Measurements from ENCODE around the gene SDK1.

The SDK1 gene

GRCh38 chr7:3678314-3678810 lies 377.3 kb downstream of the SDK1 start:
- Histone ChIP-seq H3K18ac (ENCODE audit: low read length) (no peak overlapping the region), H4K8ac (ENCODE audit: low read depth, low read length) (no peak overlapping the region), H3K4me3 (ENCODE audit: low read length in 2 of 2) (no peak overlapping the region), H2BK12ac (ENCODE audit: low read length) (no peak overlapping the region), H3K4ac (ENCODE audit: low read length) (no peak overlapping the region), H2BK5ac (ENCODE audit: low read length) (no peak overlapping the region), H2BK15ac (ENCODE audit: low read length) (no peak overlapping the region), H3K36me3 (replicated peaks in 1 of 2; ENCODE audit: control insufficient read depth in 2 of 2, insufficient read depth in 2 of 2, low read length in 2 of 2) (no peaks in the 10 kb centered on the region), H3K9me3 (replicated peaks in 1 of 2; ENCODE audit: control insufficient read depth in 2 of 2, insufficient read depth in 1 of 2, low read depth in 1 of 2, low read length in 2 of 2) (no peaks in the 10 kb centered on the region), H3K23ac (ENCODE audit: low read depth, low read length, poor library complexity) (no peak overlapping the region), H3K9ac (ENCODE audit: low read depth, low read length, poor library complexity) (no peak overlapping the region), H2BK120ac (ENCODE audit: low read depth, low read length) (no peak overlapping the region), H3K27ac (replicated peaks; ENCODE audit: low read length) (no peak overlapping the region), H2AK5ac (ENCODE audit: low read depth, low read length) (no peak overlapping the region), H3K27me3 (ENCODE audit: control insufficient read depth in 3 of 3, insufficient read depth in 3 of 3, low read depth in 1 of 3, low read length in 3 of 3) (no peaks in the 10 kb centered on the region), H4K91ac (ENCODE audit: low read depth, low read length, poor library complexity) (no peak overlapping the region), H3K4me2 (ENCODE audit: insufficient read depth, low read length, poor library complexity, severe bottlenecking) (no peak overlapping the region), H3K79me1 (ENCODE audit: low read depth, low read length) (no peaks in the 10 kb centered on the region), H3K14ac (ENCODE audit: low read length) (no peak overlapping the region), H2AFZ (ENCODE audit: low read length) (no peak overlapping the region), H3K4me1 (ENCODE audit: control insufficient read depth in 2 of 2, insufficient read depth in 1 of 2, low read depth in 1 of 2, low read length in 2 of 2) (peaks cover 0 to under 1% of the 10 kb centered on the region in 2 donors)
- DNase-seq (ENCODE audit: low spot score) = no peak
- WGBS, 2 donors (ENCODE audit: extremely low coverage in 2 of 2, insufficient read length in 2 of 2, insufficient replicate concordance in 1 of 2) = no CpG with 5 or more reads among the region's 4 CpGs

- Histone ChIP-seq H4K8ac (ENCODE audit: low read depth, low read length) (no peak overlapping the region), H3K4me2 (ENCODE audit: insufficient read depth, low read length, poor library complexity, severe bottlenecking) (no peak overlapping the region), H4K91ac (ENCODE audit: low read depth, low read length, poor library complexity) (no peak overlapping the region), H2AFZ (ENCODE audit: low read length) (no peak overlapping the region), H3K23ac (ENCODE audit: low read depth, low read length, poor library complexity) (no peak overlapping the region), H2BK15ac (ENCODE audit: low read length) (no peak overlapping the region), H3K18ac (ENCODE audit: low read length) (no peak overlapping the region), H3K79me1 (ENCODE audit: low read depth, low read length) (no peaks in the 10 kb centered on the region), H2BK5ac (ENCODE audit: low read length) (no peak overlapping the region), H3K4me1 (ENCODE audit: control insufficient read depth in 2 of 2, insufficient read depth in 1 of 2, low read depth in 1 of 2, low read length in 2 of 2) (peaks cover 0 to 3% of the 10 kb centered on the region in 2 donors), H3K9ac (ENCODE audit: low read depth, low read length, poor library complexity) (no peak overlapping the region), H3K36me3 (replicated peaks in 1 of 2; ENCODE audit: control insufficient read depth in 2 of 2, insufficient read depth in 2 of 2, low read length in 2 of 2) (no peaks in the 10 kb centered on the region), H3K27ac (replicated peaks; ENCODE audit: low read length) (no peak overlapping the region), H3K27me3 (ENCODE audit: control insufficient read depth in 3 of 3, insufficient read depth in 3 of 3, low read depth in 1 of 3, low read length in 3 of 3) (no peaks in the 10 kb centered on the region), H3K9me3 (replicated peaks in 1 of 2; ENCODE audit: control insufficient read depth in 2 of 2, insufficient read depth in 1 of 2, low read depth in 1 of 2, low read length in 2 of 2) (no peaks in the 10 kb centered on the region), H2BK120ac (ENCODE audit: low read depth, low read length) (no peak overlapping the region), H2AK5ac (ENCODE audit: low read depth, low read length) (no peak overlapping the region), H2BK12ac (ENCODE audit: low read length) (no peak overlapping the region), H3K4me3 (ENCODE audit: low read length in 2 of 2) (no peak overlapping the region), H3K4ac (ENCODE audit: low read length) (no peak overlapping the region), H3K14ac (ENCODE audit: low read length) (no peak overlapping the region)
- DNase-seq (ENCODE audit: low spot score) = no peak
- no CpG with 5 or more reads among the region's 10 CpGs for WGBS, 2 donors (ENCODE audit: extremely low coverage in 2 of 2, insufficient read length in 2 of 2, insufficient replicate concordance in 1 of 2)
These were observed 381.1 kb downstream of the SDK1 start for GRCh38 chr7:3682028-3682710.

- H2AK5ac ChIP-seq (ENCODE audit: low read depth, low read length) = no peak overlapping the region
- H2BK120ac ChIP-seq (ENCODE audit: low read depth, low read length) = no peak overlapping the region
- no CpG with 5 or more reads among the region's 12 CpGs for WGBS, 2 donors (ENCODE audit: extremely low coverage in 2 of 2, insufficient read length in 2 of 2, insufficient replicate concordance in 1 of 2)
- H3K27me3 ChIP-seq (ENCODE audit: control insufficient read depth in 3 of 3, insufficient read depth in 3 of 3, low read depth in 1 of 3, low read length in 3 of 3) = no peaks in the 10 kb centered on the region
- H3K27ac ChIP-seq (replicated peaks; ENCODE audit: low read length) = no peak overlapping the region
- H2BK5ac ChIP-seq (ENCODE audit: low read length) = no peak overlapping the region
- DNase-seq (ENCODE audit: low spot score) = no peak
- no peak overlapping the region for H3K4me3 ChIP-seq (ENCODE audit: low read length in 2 of 2)
- peaks cover 0 to 3% of the 10 kb centered on the region in 2 donors for H3K4me1 ChIP-seq (ENCODE audit: control insufficient read depth in 2 of 2, insufficient read depth in 1 of 2, low read depth in 1 of 2, low read length in 2 of 2)
- H3K4me2 ChIP-seq (ENCODE audit: insufficient read depth, low read length, poor library complexity, severe bottlenecking) = no peak overlapping the region
- H4K8ac ChIP-seq (ENCODE audit: low read depth, low read length) = no peak overlapping the region
- no peak overlapping the region for H2BK15ac ChIP-seq (ENCODE audit: low read length)
- H3K4ac ChIP-seq (ENCODE audit: low read length) = no peak overlapping the region
- H3K79me1 ChIP-seq (ENCODE audit: low read depth, low read length) = no peaks in the 10 kb centered on the region
- no peak overlapping the region for H3K23ac ChIP-seq (ENCODE audit: low read depth, low read length, poor library complexity)
- H4K91ac ChIP-seq (ENCODE audit: low read depth, low read length, poor library complexity) = no peak overlapping the region
- no peak overlapping the region for H2AFZ ChIP-seq (ENCODE audit: low read length)
- no peak overlapping the region for H3K9ac ChIP-seq (ENCODE audit: low read depth, low read length, poor library complexity)
- H3K14ac ChIP-seq (ENCODE audit: low read length) = no peak overlapping the region
- H3K18ac ChIP-seq (ENCODE audit: low read length) = peak overlapping the region; percentile 29
- H3K36me3 ChIP-seq (replicated peaks in 1 of 2; ENCODE audit: control insufficient read depth in 2 of 2, insufficient read depth in 2 of 2, low read length in 2 of 2) = no peaks in the 10 kb centered on the region
- peaks cover 0 to 5% of the 10 kb centered on the region in 2 donors for H3K9me3 ChIP-seq (replicated peaks in 1 of 2; ENCODE audit: control insufficient read depth in 2 of 2, insufficient read depth in 1 of 2, low read depth in 1 of 2, low read length in 2 of 2)
- no peak overlapping the region for H2BK12ac ChIP-seq (ENCODE audit: low read length)
These were observed 382.8 kb downstream of the SDK1 start for GRCh38 chr7:3683546-3684539.

GRCh38 chr7:3688071-3688470 lies 387.0 kb downstream of the SDK1 start:
- Histone ChIP-seq H3K79me1 (ENCODE audit: low read depth, low read length) (no peaks in the 10 kb centered on the region), H2AK5ac (ENCODE audit: low read depth, low read length) (no peak overlapping the region), H3K9ac (ENCODE audit: low read depth, low read length, poor library complexity) (no peak overlapping the region), H3K36me3 (replicated peaks in 1 of 2; ENCODE audit: control insufficient read depth in 2 of 2, insufficient read depth in 2 of 2, low read length in 2 of 2) (no peaks in the 10 kb centered on the region), H3K23ac (ENCODE audit: low read depth, low read length, poor library complexity) (no peak overlapping the region), H2BK5ac (ENCODE audit: low read length) (no peak overlapping the region), H2BK15ac (ENCODE audit: low read length) (no peak overlapping the region), H3K4ac (ENCODE audit: low read length) (no peak overlapping the region), H3K14ac (ENCODE audit: low read length) (no peak overlapping the region), H4K8ac (ENCODE audit: low read depth, low read length) (no peak overlapping the region), H3K27me3 (ENCODE audit: control insufficient read depth in 3 of 3, insufficient read depth in 3 of 3, low read depth in 1 of 3, low read length in 3 of 3) (no peaks in the 10 kb centered on the region), H3K27ac (replicated peaks; ENCODE audit: low read length) (no peak overlapping the region), H3K4me2 (ENCODE audit: insufficient read depth, low read length, poor library complexity, severe bottlenecking) (no peak overlapping the region), H2AFZ (ENCODE audit: low read length) (no peak overlapping the region), H3K4me3 (ENCODE audit: low read length in 2 of 2) (no peak overlapping the region), H2BK12ac (ENCODE audit: low read length) (no peak overlapping the region), H2BK120ac (ENCODE audit: low read depth, low read length) (no peak overlapping the region), H3K9me3 (replicated peaks in 1 of 2; ENCODE audit: control insufficient read depth in 2 of 2, insufficient read depth in 1 of 2, low read depth in 1 of 2, low read length in 2 of 2) (peaks cover 0 to 9% of the 10 kb centered on the region in 2 donors), H3K18ac (ENCODE audit: low read length) (no peak overlapping the region), H3K4me1 (ENCODE audit: control insufficient read depth in 2 of 2, insufficient read depth in 1 of 2, low read depth in 1 of 2, low read length in 2 of 2) (peaks cover 7% of the 10 kb centered on the region in 2 donors), H4K91ac (ENCODE audit: low read depth, low read length, poor library complexity) (no peak overlapping the region)
- no CpG with 5 or more reads among the region's 2 CpGs for WGBS, 2 donors (ENCODE audit: extremely low coverage in 2 of 2, insufficient read length in 2 of 2, insufficient replicate concordance in 1 of 2)
- no peak for DNase-seq (ENCODE audit: low spot score)
